Measurements from ENCODE around the gene EPHA3.
A peak's percentile ranks its signal among the peaks of the same experiment; 100 is the strongest.

The EPHA3 gene

GRCh38 chr3:89362496-89362895, 255.1 kb downstream of the EPHA3 start:
- ChIA-PET CTCF (no interaction called here), POLR2A (ENCODE audit: low non-redundant PET) (no interaction called here)
- no peak for DNase-seq (ENCODE audit: low spot score)
- no peak for TF ChIP-seq CTCF (conservative IDR thresholded peaks at IDR 0.05; ENCODE audit: low read depth)
- no peak overlapping the region for H3K27ac ChIP-seq

GRCh38 chr3:89363171-89363570, 255.8 kb downstream of the EPHA3 start:
- no peak for DNase-seq (ENCODE audit: low spot score)
- no peak for TF ChIP-seq CTCF (conservative IDR thresholded peaks at IDR 0.05; ENCODE audit: low read depth)
- CTCF ChIA-PET, result no interaction called here
- no peak overlapping the region for H3K27ac ChIP-seq
- POLR2A ChIA-PET (ENCODE audit: low non-redundant PET), result no interaction called here

GRCh38 chr3:89364314-89364713, 256.9 kb downstream of the EPHA3 start:
- POLR2A ChIA-PET (ENCODE audit: low non-redundant PET), result no interaction called here
- CTCF ChIA-PET, result no interaction called here
- DNase-seq (ENCODE audit: low spot score), result no peak
- H3K27ac ChIP-seq, result no peak overlapping the region
- TF ChIP-seq CTCF (conservative IDR thresholded peaks at IDR 0.05; ENCODE audit: low read depth), result no peak

GRCh38 chr3:89367166-89367565, 259.7 kb downstream of the EPHA3 start:
- TF ChIP-seq CTCF (conservative IDR thresholded peaks at IDR 0.05; ENCODE audit: low read depth), result no peak
- no peak for DNase-seq (ENCODE audit: low spot score)
- CTCF ChIA-PET, result no interaction called here
- no peak overlapping the region for H3K27ac ChIP-seq
- POLR2A ChIA-PET (ENCODE audit: low non-redundant PET), result no interaction called here

- ChIA-PET POLR2A (ENCODE audit: low non-redundant PET) (no interaction called here), CTCF (no interaction called here)
- H3K27ac ChIP-seq, result no peak overlapping the region
- TF ChIP-seq CTCF (conservative IDR thresholded peaks at IDR 0.05; ENCODE audit: low read depth), result no peak
- DNase-seq (ENCODE audit: low spot score), result no peak
Observed at GRCh38 chr3:89368846-89369245, 261.4 kb downstream of the EPHA3 start.

GRCh38 chr3:89372456-89372855, 265.0 kb downstream of the EPHA3 start:
- no peak overlapping the region for H3K27ac ChIP-seq
- TF ChIP-seq CTCF (conservative IDR thresholded peaks at IDR 0.05; ENCODE audit: low read depth), result no peak
- ChIA-PET CTCF (no interaction called here), POLR2A (ENCODE audit: low non-redundant PET) (no interaction called here)
- peak; percentile 17 for DNase-seq (ENCODE audit: low spot score)

GRCh38 chr3:89373434-89373833, 266.0 kb downstream of the EPHA3 start:
- CTCF ChIA-PET, result no interaction called here
- POLR2A ChIA-PET (ENCODE audit: low non-redundant PET), result no interaction called here
- no peak for DNase-seq (ENCODE audit: low spot score)
- no peak for TF ChIP-seq CTCF (conservative IDR thresholded peaks at IDR 0.05; ENCODE audit: low read depth)
- H3K27ac ChIP-seq, result no peak overlapping the region
